SK-N-SH treated with all-trans-retinoic acid at 6 μM for 48 hours (cell line): ENCODE measurements around the gene EPB41.

Experiments
- ATAC-seq: fragments of 200-7000 bp; cut with Tn5 transposase; 3 replicates; pipeline ENCODE4 v1.9.1; 2020; ENCODE audit warnings: mild to moderate bottlenecking, moderate library complexity
- BACH2 ChIP-seq: fragments of 250-450 bp; sonication (Bioruptor Pico); IDR thresholded peaks from 2 replicates; pipeline ENCODE4 v1.9.0; 2021; ENCODE audit warnings: mild to moderate bottlenecking, borderline replicate concordance
- CSDC2 ChIP-seq: fragments of 250-450 bp; sonication (Bioruptor Pico); IDR thresholded peaks from 2 replicates; pipeline ENCODE4 v1.5.0; 2020; ENCODE audit warnings: mild to moderate bottlenecking, moderate library complexity
- ISL1 ChIP-seq: fragments of 250-450 bp; sonication (Bioruptor Pico); IDR thresholded peaks from 2 replicates; pipeline ENCODE4 v2.1.2; 2022; ENCODE audit warnings: mild to moderate bottlenecking, moderate library complexity
- OSR1 ChIP-seq: fragments of 250-450 bp; sonication (Bioruptor Pico); IDR thresholded peaks from 2 replicates; pipeline ENCODE4 v1.8.0; 2022; ENCODE audit warnings: moderate library complexity, mild to moderate bottlenecking, inconsistent platforms
- PATZ1 ChIP-seq: fragments of 250-450 bp; sonication (Bioruptor Pico); IDR thresholded peaks from 2 replicates; pipeline ENCODE4 v1.8.0; 2020; ENCODE audit warnings: mild to moderate bottlenecking, moderate library complexity, borderline replicate concordance
- PPARA ChIP-seq: fragments of 250-450 bp; sonication (Bioruptor Pico); IDR thresholded peaks from 2 replicates; pipeline ENCODE4 v1.5.0; 2020; ENCODE audit warnings: mild to moderate bottlenecking, borderline replicate concordance
- RARB ChIP-seq: fragments of 250-450 bp; sonication (Bioruptor Pico); IDR thresholded peaks from 2 replicates; pipeline ENCODE4 v1.8.0; 2021; ENCODE audit warnings: mild to moderate bottlenecking, moderate library complexity
- SNAI2 ChIP-seq: fragments of 250-450 bp; sonication (Bioruptor Pico); IDR thresholded peaks from 2 replicates; pipeline ENCODE4 v1.5.0; 2020; ENCODE audit warnings: mild to moderate bottlenecking, moderate library complexity
- TCF4 ChIP-seq: fragments of 250-450 bp; sonication (Bioruptor Pico); IDR thresholded peaks from 2 replicates; pipeline ENCODE4 v1.8.0; 2021; ENCODE audit warnings: mild to moderate bottlenecking, moderate library complexity, borderline replicate concordance
- TOX ChIP-seq: fragments of 250-450 bp; sonication (Bioruptor Pico); IDR thresholded peaks from 2 replicates; pipeline ENCODE4 v1.8.0; 2021; ENCODE audit warnings: mild to moderate bottlenecking, moderate library complexity, borderline replicate concordance
- TSHZ2 ChIP-seq: fragments of 250-450 bp; sonication (Bioruptor Pico); IDR thresholded peaks from 2 replicates; pipeline ENCODE4 v1.5.0; 2020; ENCODE audit warnings: mild to moderate bottlenecking, moderate library complexity
- ZC3H10 ChIP-seq: fragments of 250-450 bp; sonication (Bioruptor Pico); IDR thresholded peaks from 2 replicates; pipeline ENCODE4 v1.5.1; 2021; ENCODE audit warnings: mild to moderate bottlenecking, moderate library complexity
- ZFP30 ChIP-seq: fragments of 450-650 bp; formaldehyde crosslinking; IDR thresholded peaks from 2 replicates; pipeline ENCODE4 v1.5.0; 2022; ENCODE audit warnings: mild to moderate bottlenecking, moderate library complexity
- ZNF565 ChIP-seq: fragments of 450-650 bp; formaldehyde crosslinking; conservative IDR thresholded peaks from 2 replicates; pipeline ENCODE4 v1.5.0; 2020; ENCODE audit warnings: low read depth, mild to moderate bottlenecking, moderate library complexity
- ZNF70 ChIP-seq: fragments of 450-650 bp; formaldehyde crosslinking; IDR thresholded peaks from 2 replicates; pipeline ENCODE4 v1.5.0; 2020; ENCODE audit warnings: mild to moderate bottlenecking, moderate library complexity
- TF ChIP-seq, protein P1 (sequence below): fragments of 250-450 bp; sonication (Bioruptor Pico); IDR thresholded peaks from 2 replicates; pipeline ENCODE4 v1.5.1; 2021; ENCODE audit warnings: mild to moderate bottlenecking, moderate library complexity
- TF ChIP-seq, protein P2 (sequence below): fragments of 250-450 bp; sonication (Bioruptor Pico); IDR thresholded peaks from 2 replicates; pipeline ENCODE4 v1.8.0; 2021; ENCODE audit warnings: low read depth, mild to moderate bottlenecking, moderate library complexity, borderline replicate concordance

The EPB41 gene

DNA sequence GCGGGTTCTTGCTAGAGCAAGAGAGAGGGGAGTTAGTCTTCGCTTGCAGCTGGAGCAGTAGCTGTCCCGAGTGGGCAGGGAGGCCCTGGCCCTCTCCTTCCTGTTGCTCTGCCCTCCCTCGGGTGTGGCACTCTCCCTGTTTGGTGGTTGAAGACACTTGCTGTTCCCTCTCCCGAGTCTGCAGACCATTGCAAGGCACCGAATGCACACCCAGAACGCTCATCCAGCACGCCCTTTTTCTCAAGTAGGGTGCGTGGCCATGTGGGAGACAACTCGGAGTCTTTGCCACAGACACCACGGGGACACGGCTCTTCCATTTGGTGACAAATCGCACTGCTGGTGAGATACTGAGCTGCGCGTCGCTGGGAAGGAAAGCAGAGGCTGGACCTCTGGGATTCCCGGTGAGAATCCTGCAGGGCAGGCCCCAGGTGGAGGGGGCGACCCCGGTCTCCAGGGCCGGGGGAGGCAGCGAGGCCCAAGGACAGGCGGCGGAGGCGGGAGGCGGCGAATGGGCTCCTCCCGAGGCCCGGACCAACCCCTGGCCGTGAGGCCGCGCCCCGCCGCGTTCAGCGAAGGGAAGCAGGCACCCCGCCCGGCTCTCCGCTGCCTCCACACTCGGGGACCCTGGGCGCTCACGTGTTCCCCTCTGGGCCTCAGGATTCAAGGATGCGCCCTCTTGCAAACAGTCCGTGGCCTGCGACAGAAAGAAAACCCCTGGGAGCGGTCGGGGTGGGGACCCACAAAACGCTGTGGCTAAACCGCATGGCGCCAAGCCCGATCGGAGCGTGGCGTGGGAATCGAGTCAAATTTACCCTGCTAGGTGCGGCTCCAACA is 219.7 kb downstream of the EPB41 start:
- ATAC-seq, result peak; percentile 12; the same call in 2 of the 3 replicates
- no peak for TF ChIP-seq ISL1
- TF ChIP-seq, protein P1, sequence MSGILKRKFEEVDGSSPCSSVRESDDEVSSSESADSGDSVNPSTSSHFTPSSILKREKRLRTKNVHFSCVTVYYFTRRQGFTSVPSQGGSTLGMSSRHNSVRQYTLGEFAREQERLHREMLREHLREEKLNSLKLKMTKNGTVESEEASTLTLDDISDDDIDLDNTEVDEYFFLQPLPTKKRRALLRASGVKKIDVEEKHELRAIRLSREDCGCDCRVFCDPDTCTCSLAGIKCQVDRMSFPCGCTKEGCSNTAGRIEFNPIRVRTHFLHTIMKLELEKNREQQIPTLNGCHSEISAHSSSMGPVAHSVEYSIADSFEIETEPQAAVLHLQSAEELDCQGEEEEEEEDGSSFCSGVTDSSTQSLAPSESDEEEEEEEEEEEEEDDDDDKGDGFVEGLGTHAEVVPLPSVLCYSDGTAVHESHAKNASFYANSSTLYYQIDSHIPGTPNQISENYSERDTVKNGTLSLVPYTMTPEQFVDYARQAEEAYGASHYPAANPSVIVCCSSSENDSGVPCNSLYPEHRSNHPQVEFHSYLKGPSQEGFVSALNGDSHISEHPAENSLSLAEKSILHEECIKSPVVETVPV, result no peak
- TF ChIP-seq ZNF70 (CRISPR knock-in tag), result no peak
- TF ChIP-seq TCF4, result no peak
- no peak for TF ChIP-seq ZFP30 (CRISPR knock-in tag)
- no peak for TF ChIP-seq CSDC2 (CRISPR knock-in tag)
- no peak for TF ChIP-seq TSHZ2 (CRISPR knock-in tag)
- no peak for TF ChIP-seq PPARA (CRISPR knock-in tag)

DNA sequence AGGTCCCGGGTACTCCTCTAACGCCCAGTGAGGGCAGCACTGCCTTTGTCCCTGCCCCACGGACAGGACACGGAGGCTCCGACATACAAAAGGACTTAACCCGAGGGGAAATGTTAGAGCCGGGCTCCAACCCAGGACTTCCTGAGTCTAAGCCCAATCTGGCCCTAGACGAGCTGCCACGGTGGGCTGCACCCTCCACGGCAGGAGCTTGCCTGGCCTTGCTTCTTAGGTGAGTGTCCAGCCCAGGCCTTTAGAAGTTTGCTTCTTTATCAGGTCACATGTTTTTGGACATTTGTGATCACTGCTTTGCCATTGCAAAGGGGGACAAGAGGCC is 220.3 kb downstream of the EPB41 start:
- no peak for ATAC-seq
- no peak for TF ChIP-seq TCF4
- no peak for TF ChIP-seq OSR1 (CRISPR knock-in tag)
- TF ChIP-seq PATZ1 (CRISPR knock-in tag), result no peak
- no peak for TF ChIP-seq ZC3H10 (CRISPR knock-in tag)
- no peak for TF ChIP-seq ZNF565
- no peak for TF ChIP-seq TSHZ2 (CRISPR knock-in tag)
- no peak for TF ChIP-seq ZNF70 (CRISPR knock-in tag)
- TF ChIP-seq SNAI2, result no peak
- TF ChIP-seq, protein P2, sequence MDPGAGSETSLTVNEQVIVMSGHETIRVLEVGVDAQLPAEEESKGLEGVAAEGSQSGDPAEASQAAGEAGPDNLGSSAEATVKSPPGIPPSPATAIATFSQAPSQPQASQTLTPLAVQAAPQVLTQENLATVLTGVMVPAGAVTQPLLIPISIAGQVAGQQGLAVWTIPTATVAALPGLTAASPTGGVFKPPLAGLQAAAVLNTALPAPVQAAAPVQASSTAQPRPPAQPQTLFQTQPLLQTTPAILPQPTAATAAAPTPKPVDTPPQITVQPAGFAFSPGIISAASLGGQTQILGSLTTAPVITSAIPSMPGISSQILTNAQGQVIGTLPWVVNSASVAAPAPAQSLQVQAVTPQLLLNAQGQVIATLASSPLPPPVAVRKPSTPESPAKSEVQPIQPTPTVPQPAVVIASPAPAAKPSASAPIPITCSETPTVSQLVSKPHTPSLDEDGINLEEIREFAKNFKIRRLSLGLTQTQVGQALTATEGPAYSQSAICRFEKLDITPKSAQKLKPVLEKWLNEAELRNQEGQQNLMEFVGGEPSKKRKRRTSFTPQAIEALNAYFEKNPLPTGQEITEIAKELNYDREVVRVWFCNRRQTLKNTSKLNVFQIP (CRISPR knock-in tag), result no peak
- no peak for TF ChIP-seq CSDC2 (CRISPR knock-in tag)
- TF ChIP-seq RARB (CRISPR knock-in tag), result no peak
- no peak for TF ChIP-seq BACH2 (CRISPR knock-in tag)
- TF ChIP-seq TOX (CRISPR knock-in tag), result no peak
- TF ChIP-seq, protein P1, result no peak
- TF ChIP-seq ZFP30 (CRISPR knock-in tag), result no peak
- TF ChIP-seq, all 23 proteins: peak for 0
